Right lobe of liver (tissue), 4 donors: Measurements from ENCODE around the gene ADNP.

ENCODE experiments used
- POLR2A ChIP-seq: fragments of 450-650 bp; IDR thresholded peaks from one replicate; pipeline ENCODE4 v1.6.1; 2017; ENCODE audit warnings: antibody characterized with exemption, mild to moderate bottlenecking
- TF ChIP-seq, protein P1 (sequence below), 4 donors: fragments of 200-600 bp in 3 of 4; fragments of 450-650 bp in 1 of 4; IDR thresholded peaks; one replicate each; pipeline versions ENCODE4 v1.5.1 to v1.8.0; 2016 to 2022; ENCODE audit warnings: antibody characterized with exemption in 4 of 4, mild to moderate bottlenecking in 2 of 4
- donor health status: DM: no; HTN: no; CAD: no.
- donor health status: DM: no; HTN: no; CAD: no.
- donor health status: DM: no; HTN: yes; CAD: no.

DNA sequence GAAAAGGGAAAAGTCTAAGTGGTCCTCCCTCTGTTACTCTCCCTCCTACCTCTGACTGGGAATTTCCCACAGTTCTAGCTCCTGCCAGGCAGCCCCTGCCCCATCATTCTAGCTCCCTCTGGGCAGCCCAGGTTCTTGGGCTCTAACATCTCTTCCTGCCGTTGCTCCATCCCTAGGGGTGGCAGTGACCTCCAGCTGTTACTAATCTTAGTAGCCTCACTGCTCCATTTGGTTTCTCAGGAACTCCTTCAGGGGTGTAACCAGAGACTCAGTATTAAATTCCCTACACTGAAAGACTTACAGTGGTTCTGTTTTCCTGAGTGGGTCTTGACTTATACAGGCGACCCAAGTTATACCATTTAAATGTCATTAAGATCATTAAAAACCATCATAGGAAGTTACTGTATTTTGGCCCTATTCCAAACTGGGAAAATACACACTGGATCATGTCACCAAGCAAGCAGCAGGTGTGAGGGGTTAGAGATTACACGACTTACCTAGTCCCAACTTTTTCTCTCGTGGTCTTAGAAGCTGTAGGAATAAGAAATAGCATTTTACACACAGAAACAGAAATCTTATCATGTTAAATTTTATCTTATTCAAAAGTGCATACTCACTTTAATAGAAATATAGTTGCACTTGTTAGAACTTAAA is 17.0 kb upstream of the ADNP start:
- TF ChIP-seq, protein P1, sequence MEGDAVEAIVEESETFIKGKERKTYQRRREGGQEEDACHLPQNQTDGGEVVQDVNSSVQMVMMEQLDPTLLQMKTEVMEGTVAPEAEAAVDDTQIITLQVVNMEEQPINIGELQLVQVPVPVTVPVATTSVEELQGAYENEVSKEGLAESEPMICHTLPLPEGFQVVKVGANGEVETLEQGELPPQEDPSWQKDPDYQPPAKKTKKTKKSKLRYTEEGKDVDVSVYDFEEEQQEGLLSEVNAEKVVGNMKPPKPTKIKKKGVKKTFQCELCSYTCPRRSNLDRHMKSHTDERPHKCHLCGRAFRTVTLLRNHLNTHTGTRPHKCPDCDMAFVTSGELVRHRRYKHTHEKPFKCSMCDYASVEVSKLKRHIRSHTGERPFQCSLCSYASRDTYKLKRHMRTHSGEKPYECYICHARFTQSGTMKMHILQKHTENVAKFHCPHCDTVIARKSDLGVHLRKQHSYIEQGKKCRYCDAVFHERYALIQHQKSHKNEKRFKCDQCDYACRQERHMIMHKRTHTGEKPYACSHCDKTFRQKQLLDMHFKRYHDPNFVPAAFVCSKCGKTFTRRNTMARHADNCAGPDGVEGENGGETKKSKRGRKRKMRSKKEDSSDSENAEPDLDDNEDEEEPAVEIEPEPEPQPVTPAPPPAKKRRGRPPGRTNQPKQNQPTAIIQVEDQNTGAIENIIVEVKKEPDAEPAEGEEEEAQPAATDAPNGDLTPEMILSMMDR (IDR thresholded peaks at IDR 0.05), result no peak
- no peak for TF ChIP-seq POLR2A
